ENCODE results near the gene NUP35.
A peak's percentile ranks its signal among the peaks of the same experiment; 100 is the strongest.

NUP35 gene, protein sequence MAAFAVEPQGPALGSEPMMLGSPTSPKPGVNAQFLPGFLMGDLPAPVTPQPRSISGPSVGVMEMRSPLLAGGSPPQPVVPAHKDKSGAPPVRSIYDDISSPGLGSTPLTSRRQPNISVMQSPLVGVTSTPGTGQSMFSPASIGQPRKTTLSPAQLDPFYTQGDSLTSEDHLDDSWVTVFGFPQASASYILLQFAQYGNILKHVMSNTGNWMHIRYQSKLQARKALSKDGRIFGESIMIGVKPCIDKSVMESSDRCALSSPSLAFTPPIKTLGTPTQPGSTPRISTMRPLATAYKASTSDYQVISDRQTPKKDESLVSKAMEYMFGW

DNA sequence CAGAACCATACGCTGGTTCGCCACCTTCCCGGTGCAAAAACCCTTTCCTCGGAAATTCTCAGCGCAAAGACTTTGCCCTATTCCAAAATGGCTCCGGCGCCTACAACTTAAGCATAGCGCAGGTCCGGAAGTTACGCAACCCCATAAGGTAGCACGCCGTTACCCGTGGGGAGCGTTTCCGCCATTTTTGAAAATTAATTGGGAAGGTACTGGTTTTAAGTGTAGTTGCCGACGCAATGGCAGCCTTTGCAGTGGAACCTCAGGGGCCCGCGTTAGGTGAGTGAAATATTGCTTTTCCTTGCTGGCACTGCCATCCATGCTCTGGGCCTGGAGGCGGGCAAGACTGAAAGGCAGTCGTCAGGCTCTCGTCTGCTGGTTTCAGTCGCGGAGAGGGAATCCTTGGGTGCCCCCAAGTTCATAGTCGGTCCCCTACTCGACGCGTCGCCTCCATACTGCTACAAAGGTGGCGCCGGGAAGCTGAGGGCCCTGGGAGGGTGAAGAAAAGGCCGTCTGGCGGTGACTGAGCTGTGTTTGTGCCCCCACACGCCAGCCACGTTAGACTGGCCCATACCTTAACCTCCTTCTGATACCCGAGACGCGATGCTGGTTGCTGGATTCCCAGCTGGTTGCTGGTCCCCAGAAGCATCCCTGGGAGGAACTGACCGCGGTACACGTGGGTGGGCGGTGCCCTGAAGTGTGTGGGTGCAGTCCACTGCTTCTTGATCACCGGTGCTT, at the start of gene NUP35:
NUP35 (plus strand) TSS at position 222 of the 735 bp plus-strand sequence; CDS start at position 237, 15 bp downstream.
- DNase-seq: peak; percentile 95

DNA sequence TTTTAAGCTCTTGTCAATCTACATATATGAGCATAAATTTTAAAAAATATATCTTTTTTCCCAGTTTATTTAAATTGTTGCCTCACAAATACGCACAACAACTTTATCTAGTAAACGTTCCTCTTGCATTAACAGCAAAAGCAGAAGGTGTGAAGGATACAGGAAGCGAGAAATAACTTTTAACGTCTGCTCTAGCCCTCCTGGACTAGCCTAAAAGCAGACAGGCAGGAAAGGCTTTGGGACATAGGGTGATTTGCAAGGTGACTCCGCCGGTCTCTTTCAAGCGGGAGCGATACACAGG, 46.1 kb upstream of the NUP35 start:
- no peak for DNase-seq

DNA sequence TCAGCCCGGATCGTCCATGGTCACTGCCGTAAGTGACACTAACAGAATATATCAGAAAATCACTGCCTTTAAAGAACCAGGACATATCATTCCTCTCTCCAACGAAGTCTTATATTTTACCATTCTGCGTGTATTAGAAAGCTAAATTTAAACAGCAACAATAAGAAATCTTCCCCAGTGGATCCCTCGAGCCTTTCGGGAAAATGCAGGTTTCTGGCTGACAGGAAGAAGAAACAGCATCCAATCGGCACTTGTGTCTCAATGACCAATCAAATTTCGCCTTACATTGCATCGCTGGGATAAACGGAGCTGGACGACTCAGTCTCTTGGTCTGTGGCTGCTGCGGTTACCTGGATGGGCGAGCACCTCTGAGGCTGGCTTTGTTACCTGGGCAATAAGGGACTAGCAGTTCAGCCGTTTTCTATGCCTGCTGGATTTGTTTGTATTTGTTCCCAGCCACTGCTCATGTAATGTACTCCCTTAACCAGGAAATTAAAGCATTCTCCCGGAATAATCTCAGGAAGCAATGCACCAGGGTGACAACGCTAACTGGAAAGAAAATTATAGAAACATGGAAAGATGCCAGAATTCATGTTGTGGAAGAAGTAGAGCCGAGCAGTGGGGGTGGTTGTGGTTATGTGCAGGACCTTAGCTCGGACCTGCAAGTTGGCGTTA, 45.6 kb upstream of the NUP35 start, which contains the start of gene DUSP19:
DUSP19 (plus strand) TSS at position 284 of the 675 bp plus-strand sequence; CDS start at position 471, 187 bp downstream.
- DNase-seq: peak; percentile 97

DNA sequence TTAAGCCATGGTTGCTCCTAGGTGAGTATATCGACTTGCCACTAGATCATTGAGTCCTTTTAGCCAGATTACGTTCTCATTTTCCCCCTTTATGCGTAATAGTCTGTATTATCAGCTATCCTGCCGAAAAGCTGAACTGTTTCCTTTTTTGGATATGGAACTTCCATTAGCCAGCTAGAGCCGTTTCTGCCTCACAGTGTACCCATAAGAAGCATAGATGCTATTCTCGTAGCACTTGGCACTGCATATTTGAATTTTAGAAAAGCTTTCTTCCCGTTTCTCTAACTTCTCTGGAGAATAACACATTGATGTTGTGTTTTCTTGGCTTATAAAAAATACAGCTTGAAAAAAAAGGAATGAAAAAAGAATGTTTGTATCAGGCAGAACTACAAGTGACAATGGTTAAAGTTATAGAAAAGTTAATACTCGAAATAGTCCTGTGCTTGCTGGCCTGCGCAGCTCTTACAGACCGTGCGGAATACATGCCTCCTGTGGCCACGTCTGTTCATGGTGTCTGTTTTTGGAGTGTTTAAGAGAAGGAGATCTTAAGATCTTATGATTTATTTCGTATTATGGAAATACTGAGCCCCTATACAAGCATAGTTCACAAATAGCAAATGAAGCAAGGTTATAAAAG, 45.0 kb upstream of the NUP35 start:
- no peak for DNase-seq

DNA sequence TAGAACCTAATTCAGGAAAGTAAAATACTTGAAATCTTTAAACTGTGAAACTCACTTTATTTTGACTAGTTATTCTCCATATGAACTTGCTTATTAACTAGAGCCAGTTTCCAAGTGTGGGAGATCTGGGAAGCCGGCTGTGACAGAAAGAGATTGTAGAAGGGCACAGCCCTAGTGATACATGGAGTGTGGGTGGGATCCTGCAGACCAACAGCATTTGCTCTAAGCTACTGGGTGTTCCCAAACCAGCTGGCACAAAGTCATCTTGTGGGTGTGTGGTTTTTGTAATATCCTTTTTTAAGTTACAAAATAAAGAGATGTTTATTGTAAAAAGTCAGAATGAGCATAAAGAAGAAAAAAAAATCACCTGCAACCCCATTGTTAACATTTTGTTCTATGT, 42.3 kb upstream of the NUP35 start:
- no peak for DNase-seq

DNA sequence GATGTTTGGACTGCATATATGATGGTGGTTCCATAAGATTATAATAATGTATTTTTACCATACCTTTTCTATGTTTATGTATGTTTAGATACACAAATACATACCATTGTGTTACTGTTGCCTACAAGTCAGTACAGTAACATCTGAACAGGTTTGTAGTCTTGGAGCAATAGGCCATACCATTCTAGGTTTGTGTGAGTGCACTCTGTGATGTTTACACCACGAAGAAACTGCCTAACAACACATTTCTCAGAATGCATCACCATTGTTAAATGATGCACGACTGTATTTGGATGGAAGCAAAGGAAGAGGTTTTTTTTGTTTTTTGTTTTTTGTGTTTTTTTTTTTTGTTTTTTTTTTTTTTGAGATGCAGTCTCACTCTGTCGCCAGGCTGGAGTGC, 36.2 kb upstream of the NUP35 start:
- DNase-seq: no peak

DNA sequence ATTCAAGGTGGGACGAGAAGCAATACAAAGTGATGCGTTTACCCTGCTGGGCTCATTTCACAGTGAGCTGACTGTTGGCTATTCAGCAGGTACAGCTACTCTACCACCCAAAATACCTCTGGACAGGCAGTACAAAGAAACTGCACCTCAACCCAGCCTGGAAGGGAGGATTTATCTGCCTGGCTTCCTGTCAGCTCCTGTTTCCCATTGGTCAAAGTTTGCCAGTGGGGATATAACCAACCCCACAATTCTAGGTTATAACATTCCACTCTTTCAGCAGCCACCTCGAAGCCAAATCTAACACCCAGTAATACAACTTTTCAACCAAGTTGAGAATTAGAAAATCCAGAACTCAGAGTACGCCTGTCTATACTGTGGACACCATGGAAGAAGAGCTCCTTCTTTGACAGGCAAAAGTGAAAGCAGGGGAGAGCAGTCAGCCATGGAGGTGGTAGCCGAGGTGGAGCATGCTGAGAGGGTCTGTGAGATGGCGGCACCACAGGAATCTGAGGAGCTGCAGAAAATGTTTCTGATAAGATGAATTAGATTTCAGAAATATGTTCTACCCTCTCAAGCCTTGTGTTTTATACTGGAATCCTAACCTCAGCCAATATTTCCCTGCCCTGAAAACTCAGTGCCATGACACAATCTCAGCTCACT, 34.9 kb upstream of the NUP35 start:
- no peak for DNase-seq

DNA sequence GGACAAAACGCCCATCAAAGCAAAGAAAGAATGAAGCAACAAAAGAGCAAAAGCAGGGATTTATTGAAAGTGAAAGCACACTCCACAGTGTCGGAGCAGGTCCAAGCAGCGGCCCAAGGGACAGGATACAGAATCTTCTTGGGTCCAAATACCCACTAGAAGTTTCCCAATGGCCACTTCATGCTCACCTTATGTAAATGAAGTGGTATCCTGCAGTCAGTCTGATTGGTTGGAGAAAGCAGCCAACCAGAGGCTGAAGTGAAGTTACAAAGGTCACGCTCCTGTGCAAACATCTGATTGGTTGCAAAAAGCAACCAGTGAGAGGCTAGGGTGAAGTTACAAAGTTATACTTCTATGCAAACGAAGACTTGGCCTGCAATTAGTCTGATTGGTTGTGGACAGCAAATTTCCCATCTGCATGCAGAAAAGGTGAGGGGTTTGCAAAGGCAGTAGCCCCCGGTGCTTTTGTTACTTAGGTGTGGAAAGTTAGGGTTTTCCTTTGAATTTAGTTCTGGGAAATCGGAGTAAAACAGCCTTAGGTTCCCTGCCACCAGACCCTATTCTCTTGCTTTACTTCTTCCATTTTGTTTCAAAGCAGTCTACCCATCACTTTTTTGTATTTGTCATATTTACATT, 32.8 kb upstream of the NUP35 start:
- no peak for DNase-seq

DNA sequence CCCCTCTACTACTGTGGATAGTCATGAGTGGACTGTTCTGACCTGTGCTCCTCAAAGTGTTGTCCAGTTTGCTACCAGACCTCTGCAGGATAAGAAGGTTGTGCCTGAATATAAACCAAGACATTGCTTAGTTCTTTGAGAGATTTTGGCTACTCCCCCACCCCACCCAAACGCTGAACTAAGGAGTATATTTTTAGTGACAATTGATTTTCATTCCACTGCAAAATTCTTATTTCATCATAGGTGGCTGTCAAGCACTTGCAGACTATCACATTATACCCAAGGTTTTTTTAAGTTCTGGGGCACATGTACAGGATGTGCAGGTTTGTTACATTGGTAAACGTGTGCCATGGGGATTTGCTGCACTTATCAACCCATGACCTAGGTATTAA, 32.3 kb upstream of the NUP35 start:
- DNase-seq: no peak

DNA sequence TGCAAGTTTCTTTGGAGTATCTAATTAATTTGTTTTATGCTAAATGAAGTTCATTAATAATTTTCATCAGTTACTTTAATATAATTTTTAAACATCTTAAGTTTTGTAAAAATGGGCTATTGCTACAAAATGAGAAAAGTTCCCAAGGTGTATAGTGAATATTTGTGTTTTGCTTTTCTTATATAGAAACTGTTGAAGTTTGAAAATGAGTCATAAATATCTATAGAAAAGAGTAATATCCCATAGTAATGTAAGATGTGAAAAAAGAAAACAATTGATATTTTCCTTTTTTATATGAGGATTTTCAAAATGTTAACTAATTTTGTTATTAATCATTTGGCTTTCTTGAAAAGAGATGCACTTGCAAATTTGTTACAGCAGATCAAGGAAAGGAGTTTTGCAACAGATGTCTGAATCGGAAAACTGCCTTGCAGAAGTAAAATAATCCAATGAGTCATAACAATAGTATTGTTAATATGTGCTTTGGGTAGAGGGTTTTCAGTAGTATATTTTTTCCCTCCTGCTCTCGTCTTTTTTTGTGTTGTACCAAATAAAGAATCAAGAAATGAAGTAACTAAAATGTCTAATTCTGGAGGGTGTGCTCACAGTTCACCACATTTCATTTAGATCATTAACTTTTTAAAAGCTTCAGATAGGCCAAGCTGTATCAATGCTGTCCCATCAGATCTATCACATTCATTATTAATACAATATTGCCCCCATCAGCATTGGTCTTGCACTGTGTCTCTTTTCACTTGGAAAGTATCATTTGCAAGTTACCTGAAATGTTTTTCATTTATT, 30.2 kb upstream of the NUP35 start:
- DNase-seq: no peak

DNA sequence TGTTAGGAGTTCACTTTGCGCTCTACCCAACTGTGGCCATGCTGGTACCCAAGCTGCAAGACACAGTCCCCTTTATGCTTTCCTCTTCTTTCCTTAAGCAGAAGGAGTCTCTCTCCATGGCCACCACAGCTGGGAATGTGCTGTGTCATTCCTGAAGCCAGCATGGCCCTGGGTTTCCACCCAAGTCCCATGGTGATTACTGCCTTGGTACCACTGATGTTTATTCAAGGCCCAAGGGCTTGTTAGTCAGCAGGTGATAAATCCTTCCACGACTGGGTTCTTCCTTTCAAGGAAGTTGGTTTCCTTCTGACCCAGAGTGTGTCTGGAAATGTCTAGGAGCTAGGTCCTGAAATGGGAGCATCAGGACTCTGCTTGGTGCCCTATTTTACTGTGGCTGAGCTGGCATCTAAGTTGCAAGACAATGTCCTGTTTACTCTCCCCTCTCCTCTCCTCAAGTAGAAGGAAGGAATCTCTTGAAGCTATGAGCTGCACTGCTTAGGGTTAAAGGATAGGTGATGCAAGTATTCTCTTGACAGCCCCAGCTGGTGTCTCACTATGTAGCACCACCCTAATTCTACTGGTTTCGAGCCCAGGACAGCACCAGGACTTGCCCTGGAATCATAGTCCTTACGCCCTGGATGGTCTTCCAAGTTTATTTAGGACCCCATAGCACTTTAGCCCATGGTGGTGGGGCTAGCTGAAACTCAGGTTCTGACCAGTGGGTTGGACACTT, 18.7 kb upstream of the NUP35 start:
- DNase-seq: no peak

DNA sequence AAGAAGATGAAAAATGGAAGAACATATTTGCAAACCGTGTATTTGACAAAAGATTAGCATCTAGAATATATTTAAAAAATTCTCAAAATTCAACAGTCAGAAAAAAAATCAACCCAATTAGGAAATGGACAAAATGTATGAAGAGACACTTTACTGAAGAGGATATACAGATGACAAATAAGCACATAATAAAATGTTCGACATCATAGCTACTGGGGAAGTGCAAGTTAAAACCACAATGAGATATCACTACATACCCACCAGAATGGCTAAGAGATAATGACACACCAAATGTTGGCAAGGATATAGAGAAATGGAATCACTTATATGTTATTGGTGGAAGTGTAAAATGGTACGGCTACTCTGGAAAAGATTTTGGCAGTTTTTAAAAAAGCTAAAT, 11.7 kb upstream of the NUP35 start:
- DNase-seq: no peak

DNA sequence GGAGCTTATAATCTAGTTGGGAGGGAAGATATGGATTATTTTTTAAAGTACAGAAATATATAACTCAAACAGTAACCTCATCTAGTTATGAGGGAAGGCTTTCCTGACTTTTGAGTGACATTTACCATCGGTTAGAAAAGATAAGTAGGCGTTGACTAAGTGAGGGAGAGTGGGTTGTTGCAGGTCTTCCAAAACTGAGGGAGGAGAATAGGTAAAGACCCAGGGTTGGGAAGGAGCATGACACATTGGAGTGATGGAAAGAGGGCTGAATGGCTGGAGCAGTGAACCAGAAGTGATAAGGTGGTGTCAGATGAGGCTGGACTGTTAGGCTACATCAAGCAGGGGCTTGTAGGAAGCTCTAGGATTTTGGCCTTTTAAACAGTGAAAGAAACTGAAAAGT, 10.6 kb upstream of the NUP35 start:
- no peak for DNase-seq

DNA sequence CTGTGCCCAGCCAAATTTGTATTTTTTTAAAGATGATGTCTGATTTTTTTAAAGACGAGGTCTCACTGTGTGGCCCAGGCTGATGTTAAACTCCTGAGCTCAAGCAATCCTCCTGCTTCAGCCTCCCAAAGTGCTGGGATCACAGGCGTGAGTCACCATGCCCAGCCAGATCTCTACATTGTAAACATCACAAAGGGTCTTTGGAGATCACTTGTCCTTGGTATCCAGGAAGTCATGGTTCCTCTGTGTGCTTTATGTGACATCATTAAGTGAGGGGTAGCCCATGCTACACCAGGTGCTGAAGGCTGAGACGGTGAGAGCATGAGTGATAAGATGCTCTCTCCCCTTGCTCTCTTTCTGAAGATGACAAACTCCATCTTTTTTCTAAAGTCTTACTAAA, 7.0 kb upstream of the NUP35 start:
- no peak for DNase-seq

DNA sequence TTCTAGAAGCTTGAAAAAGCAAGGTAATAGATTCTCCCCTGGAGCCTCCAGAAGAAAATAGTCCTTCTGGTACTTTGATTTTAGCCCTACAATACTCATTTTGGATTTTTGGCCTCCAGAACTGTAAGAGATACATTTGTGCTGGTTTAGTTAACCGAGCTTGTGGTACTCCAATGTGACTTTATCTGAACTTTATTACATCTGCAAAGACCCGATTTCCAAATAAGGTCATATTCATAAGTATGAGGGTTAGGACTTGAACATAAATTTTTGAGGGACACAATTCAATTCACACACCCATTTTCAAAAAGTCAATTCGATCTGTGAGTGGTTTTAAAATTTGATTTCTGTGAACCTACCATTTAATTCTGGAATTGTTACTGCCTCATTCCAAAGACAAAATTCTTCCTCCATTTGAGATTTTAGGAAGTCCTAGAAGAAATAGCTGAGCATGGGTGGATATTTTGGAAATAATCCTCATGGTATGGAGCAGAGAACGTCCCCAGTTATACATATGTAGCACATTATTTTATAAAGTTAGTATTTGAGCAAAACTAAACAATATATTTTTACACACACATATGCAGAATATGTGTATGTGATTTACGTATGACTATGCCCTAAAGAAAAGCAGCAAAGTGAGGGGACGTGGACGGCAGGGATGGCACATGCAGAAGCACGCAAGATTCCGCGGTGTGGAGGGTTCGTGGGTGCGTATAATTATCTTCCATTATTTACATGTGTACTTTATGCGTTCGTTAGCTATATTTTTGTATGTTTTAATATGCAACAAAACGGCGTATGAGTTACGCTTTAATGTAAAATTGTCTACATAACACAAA, 905 bp upstream of the NUP35 start:
- DNase-seq: no peak

DNA sequence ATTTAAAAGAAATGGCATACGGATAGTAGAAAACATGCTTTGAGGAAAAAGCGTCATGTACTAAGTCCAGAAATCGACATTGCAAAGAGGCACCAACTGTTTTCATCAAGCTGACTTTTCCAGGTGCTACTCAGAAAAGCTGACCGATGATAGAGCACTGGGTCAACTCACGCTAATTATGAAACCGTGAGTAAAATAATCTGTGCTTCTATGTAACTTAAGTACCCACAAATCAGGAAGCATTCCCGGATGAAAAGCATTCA, 353 bp upstream of the NUP35 start:
- no peak for DNase-seq

DNA sequence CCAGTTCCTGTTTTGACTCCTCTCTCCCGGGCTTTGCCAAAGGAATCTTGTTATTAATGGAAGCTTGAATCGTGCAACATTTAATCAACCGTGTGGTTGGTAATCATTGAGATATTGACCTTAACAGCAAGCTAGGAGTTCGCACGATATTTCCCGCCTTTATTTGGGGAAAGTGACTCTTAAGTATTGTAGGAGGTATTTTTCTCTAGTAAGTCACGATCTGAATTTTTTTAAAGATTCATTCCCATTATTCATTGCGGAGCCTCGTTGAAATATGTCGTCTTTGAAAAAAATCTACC, 663 bp downstream of the NUP35 start:
- no peak for DNase-seq

DNA sequence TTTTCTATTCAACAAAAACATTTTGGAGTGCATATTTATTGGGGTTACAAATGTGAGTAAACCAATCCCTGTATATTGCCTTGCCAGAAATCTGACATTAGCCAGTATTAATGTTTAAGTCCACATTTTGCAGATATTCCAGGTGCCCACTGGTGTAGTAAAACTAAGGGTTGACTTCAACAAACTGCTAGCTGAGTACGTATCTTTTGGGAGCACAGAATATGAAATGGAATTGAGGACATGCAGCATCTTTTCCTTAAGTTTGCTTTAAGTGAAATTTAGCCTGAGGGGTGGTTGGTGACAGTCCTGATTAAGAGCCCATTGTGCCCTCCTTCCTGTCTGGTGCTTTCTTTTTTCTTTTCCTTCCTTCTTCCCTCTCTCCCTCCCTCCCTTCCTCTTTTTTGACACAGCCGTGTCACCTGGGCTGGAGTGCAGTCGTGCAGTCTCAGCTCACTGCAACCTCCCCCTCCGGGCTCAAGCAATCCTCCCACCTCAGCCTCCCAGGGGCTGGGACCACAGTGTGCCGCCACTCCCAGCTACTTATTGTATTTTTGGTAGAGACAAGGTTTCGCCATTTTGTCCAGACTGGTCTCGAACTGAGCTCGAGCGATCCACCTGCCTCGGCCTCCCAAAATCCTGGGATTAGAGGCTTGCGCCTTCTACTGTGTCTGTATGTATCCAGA, 1.6 kb downstream of the NUP35 start:
- DNase-seq: no peak

DNA sequence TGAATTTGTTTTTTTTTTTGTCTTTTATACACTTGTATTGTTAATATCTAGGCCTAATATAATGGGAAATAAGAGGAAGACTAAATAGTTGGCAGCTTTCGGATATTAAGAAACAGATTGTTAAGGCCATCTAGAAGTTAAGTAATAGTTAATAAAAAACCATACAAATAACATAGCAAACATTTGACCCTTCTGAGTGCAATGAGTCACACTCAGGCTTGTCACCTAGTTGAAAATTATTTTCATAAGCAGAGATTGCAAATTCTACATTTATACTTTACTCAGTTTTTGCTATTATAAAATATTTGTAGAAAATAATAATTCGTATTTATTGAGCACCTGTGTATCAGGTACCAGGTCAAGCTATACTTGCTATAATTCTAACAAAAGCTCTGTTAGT, 2.4 kb downstream of the NUP35 start:
- DNase-seq: no peak

DNA sequence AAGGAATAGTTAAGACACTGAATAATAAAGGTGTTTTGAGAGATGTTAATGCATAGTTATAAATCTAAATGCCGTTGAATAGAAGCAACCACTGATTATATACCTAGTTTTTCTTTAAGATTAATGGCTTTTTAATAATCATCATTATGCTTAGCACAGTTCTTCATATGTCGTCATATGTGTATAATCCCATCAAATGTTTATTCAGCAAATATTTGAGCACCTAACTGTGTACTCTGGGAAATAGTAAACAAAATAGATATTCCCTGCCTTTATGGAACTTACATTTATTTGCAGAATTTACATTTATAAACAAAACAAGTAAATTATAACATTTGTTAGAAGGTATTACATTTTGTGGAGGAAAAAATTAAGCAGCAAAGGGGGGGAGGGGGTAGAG, 9.8 kb downstream of the NUP35 start:
- no peak for DNase-seq
